K562 (cell line): ENCODE results near the gene STK11. TPM values are rescaled to one million over a fixed set of nuclear protein-coding genes. Genes with fewer than 3 reads are reported as not detected.

Experiments used
- CBFA2T3 ChIP-seq: fragments of 450-650 bp; IDR thresholded peaks from 2 replicates; pipeline ENCODE4 v1.6.1; 2017
- E2F8 ChIP-seq: fragments of 450-650 bp; IDR thresholded peaks from 2 replicates; pipeline ENCODE4 v1.7.1; 2018; ENCODE audit warnings: mild to moderate bottlenecking, low read depth; ENCODE audit not compliant: partially characterized antibody
- E4F1 ChIP-seq: fragments of 250-450 bp; sonication (Bioruptor Pico); IDR thresholded peaks from 2 replicates; pipeline ENCODE4 v1.5.0; 2021; ENCODE audit warnings: mild to moderate bottlenecking, borderline replicate concordance
- JUN ChIP-seq, 2 experiments: sonication (generic) in 1 of 2; formaldehyde crosslinking in 1 of 2; IDR thresholded peaks; 2 replicates each; pipeline versions ENCODE4 v1.6.1 to v1.8.0; 2012 to 2022; ENCODE audit warnings: borderline replicate concordance in 2 of 2, mild to moderate bottlenecking in 2 of 2, improper control_type of control experiment in 1 of 2, low read depth in 1 of 2, low read length in 1 of 2, missing genetic modification reagents in 1 of 2
- PRPF4 ChIP-seq: fragments of 200-400 bp; formaldehyde crosslinking; IDR thresholded peaks from one replicate; pipeline ENCODE4 v1.6.1; 2017; ENCODE audit warnings: low read length, low read depth, mild to moderate bottlenecking; ENCODE audit not compliant: insufficient read depth, poor library complexity, severe bottlenecking
- SMAD3 ChIP-seq: fragments of 450-650 bp; formaldehyde crosslinking; conservative IDR thresholded peaks from 2 replicates; pipeline ENCODE4 v1.4.0; 2020; ENCODE audit warnings: mild to moderate bottlenecking
- THRA ChIP-seq: fragments of 450-650 bp; IDR thresholded peaks from 2 replicates; pipeline ENCODE4 v1.6.1; 2017; ENCODE audit warnings: mild to moderate bottlenecking, moderate library complexity
- ZBTB49 ChIP-seq: sonication (generic); formaldehyde crosslinking; IDR thresholded peaks from 2 replicates; pipeline ENCODE4 v1.8.0; 2022; ENCODE audit warnings: missing genetic modification reagents, mild to moderate bottlenecking, borderline replicate concordance
- ZFP1 ChIP-seq: fragments of 450-650 bp; formaldehyde crosslinking; IDR thresholded peaks from 2 replicates; pipeline ENCODE4 v1.4.0; 2020; ENCODE audit warnings: mild to moderate bottlenecking, mixed read lengths
- ZNF175 ChIP-seq: fragments of 200-800 bp; sonication (Bioruptor generic); IDR thresholded peaks from 2 replicates; pipeline ENCODE4 v1.6.1; 2016; ENCODE audit warnings: low read depth, mild to moderate bottlenecking, missing genetic modification characterization, missing compliant biosample characterization
- ZNF518B ChIP-seq: fragments of 250-450 bp; sonication (Bioruptor Pico); IDR thresholded peaks from 2 replicates; pipeline ENCODE4 v1.5.0; 2021; ENCODE audit warnings: mild to moderate bottlenecking, moderate library complexity
- polyA plus RNA-seq, 8 experiments: library from polyadenylated mRNA; depleted of rRNA in 4 of 8; stranded (reverse) in 5 of 8; unstranded in 3 of 8; fragments of >200 nt; fragmentation: Nextera tagmentation in 2 of 8; fragmentation: Illumina TruSeq in 1 of 8; extraction: Ambion mirVana in 2 of 8; extraction: Trizol in 1 of 8; gene quantifications; 2 replicates each; pipeline versions ENCODE4 v1.2.1 to v1.2.3, GENCODE V29; 2011 to 2014; ENCODE audit warnings: inconsistent platforms in 1 of 8, missing spikeins in 1 of 8
- total RNA-seq, 7 experiments: library from RNA; depleted of rRNA in 6 of 7; stranded (reverse); fragments of >200 nt in 6 of 7; fragmentation: Illumina TruSeq in 2 of 7; extraction: Trizol in 2 of 7; gene quantifications; 2 replicates each; pipeline versions ENCODE4 v1.2.1 to v1.2.3, GENCODE V29; 2011 to 2021; ENCODE audit warnings: low replicate concordance in 1 of 7

STK11 gene
- total and polyA plus RNA-seq, 9 of the 15 experiments (the other 6 are each of a cell fraction or from before 2014, with no cell fraction given): 0.15 to 96.5 (median 31.7) TPM

GRCh38 chr19:1237754-1238368 lies 32.3 kb downstream of the STK11 start, which contains the start of gene CBARP (continued):
- TF ChIP-seq E4F1 (CRISPR knock-in tag) (no peak), ZNF518B (CRISPR knock-in tag) (no peak), JUN (IDR thresholded peaks at IDR 0.05; ENCODE audit: borderline replicate concordance, low read depth, low read length) (no peak), JUN (CRISPR knock-in tag; IDR thresholded peaks at IDR 0.05; ENCODE audit: borderline replicate concordance) (no peak), ZNF175 (no peak), CBFA2T3 (no peak), SMAD3 (CRISPR knock-in tag) (no peak), E2F8 (no peak), ZFP1 (CRISPR knock-in tag) (no peak), PRPF4 (no peak), THRA (no peak), ZBTB49 (CRISPR knock-in tag) (no peak)
